ENCODE data around the gene ANKRD13D.
"Not testable (repeated sequence)": the region's sequence is repeated elsewhere in the genome, so short reads cannot be mapped to it uniquely, and the experiment has no call there.

Gene ANKRD13D

DNA sequence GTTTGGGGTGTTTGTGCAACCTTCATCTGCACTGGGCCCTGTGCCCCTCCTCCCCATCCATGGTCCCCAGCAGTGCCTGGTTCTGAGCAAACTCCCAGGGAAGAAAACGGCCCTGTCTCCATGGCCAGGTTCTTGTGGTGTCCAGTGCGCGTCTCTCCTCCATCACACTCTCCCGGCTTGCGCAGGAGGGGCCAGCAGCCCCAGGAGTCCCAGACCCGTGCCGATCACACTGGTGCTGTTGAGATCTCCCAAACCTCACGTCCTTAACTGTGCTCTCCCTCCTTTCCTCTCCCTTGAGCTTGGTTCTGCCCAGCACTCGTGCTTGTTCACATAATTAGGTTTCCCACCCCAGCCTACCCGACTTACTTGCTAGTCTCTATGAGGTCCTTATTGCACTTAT is 33.8 kb upstream of the ANKRD13D start:
- peaks cover 37% of the 10 kb centered on the region for H3K4me1 Mint-ChIP-seq (ENCODE audit: low read depth)
- no peak overlapping the region for H3K27ac Mint-ChIP-seq
- H3K4me3 Mint-ChIP-seq: no peak overlapping the region
- H3K36me3 Mint-ChIP-seq (ENCODE audit: low read depth): peaks cover 75% of the 10 kb centered on the region
- H3K9me3 Mint-ChIP-seq: no peaks in the 10 kb centered on the region
- no peaks in the 10 kb centered on the region for H3K27me3 Mint-ChIP-seq

DNA sequence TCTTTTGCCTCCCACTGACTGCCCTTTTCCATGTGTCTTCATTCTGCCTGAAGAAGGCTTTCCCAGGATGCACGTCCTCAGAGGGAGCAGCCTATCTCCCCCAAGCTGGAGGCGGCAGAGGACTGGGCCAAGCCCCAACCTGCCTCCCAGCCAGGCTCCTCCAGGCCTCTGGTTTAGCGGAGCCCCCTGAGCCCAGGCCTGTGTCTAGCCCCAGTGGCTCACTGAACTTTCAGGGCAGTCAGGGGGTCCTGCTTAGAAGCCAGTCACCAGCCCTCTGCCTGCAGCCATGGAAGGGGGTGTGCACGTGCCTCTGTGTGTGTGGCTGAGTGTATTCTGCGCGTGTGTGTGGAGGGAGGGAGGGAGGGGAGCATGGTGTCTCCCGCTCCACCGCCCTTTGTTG is 33.2 kb upstream of the ANKRD13D start:
- Mint-ChIP-seq H3K4me3 (no peak overlapping the region), H3K9me3 (no peaks in the 10 kb centered on the region), H3K4me1 (ENCODE audit: low read depth) (peaks cover 34% of the 10 kb centered on the region), H3K36me3 (ENCODE audit: low read depth) (peaks cover 69% of the 10 kb centered on the region), H3K27ac (no peak overlapping the region), H3K27me3 (no peaks in the 10 kb centered on the region)

DNA sequence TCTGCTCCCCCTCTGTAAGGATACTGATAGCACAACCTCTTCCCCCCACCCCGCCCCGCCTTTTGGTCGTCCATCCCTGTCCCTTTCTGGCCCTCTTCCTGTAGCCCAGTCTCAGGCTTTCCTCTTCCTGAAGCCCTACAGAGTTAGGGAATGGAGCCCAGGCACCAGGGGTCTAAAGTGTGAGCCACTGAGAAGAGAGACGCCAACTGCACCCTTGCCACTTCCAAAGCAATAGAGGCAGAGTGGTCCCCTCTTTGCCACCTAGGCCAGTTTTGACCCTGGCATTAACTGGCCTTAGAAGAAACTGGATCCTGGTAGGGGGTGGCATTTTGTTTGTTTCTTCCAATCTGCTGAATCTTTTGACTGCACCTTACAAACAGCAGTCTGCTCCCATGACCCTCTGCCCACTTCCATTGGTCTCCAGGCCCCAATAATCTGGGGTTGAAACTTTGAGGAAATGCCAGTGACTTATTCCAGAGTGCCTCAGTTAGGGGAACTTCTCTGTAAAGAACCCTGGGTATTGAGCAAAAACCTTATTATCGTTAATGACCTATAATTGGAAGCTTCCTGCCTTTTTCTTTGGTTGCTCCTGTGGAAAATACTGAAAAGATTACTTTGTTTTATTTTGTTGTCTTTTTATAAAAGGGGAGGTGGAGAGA is 32.5 kb upstream of the ANKRD13D start:
- Mint-ChIP-seq H3K36me3 (ENCODE audit: low read depth) (peaks cover 62% of the 10 kb centered on the region), H3K4me1 (ENCODE audit: low read depth) (peaks cover 31% of the 10 kb centered on the region), H3K27me3 (no peaks in the 10 kb centered on the region), H3K9me3 (no peaks in the 10 kb centered on the region), H3K4me3 (no peak overlapping the region), H3K27ac (peak overlapping the region; percentile 19)

DNA sequence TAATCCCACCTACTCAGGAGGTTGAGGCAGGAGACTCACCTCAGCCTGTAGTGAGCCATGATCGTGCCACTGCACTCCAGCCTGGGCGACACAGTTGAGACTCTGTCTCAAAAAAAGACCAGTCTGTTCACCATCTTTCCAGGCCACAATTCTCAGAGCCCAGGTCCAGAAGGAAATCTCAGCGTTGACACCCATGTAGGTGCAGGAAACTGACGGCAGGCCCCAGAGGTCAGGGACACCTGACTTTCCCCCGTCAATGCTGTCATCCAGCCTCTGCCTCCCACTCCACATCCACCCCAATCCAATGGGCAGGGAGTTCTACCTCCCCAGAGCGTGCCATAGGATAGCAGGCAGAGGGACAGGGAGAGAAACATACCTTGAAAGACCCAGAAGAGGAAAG is 28.7 kb upstream of the ANKRD13D start:
- H3K4me1 Mint-ChIP-seq (ENCODE audit: low read depth): peaks cover 47% of the 10 kb centered on the region
- H3K4me3 Mint-ChIP-seq: no peak overlapping the region
- H3K9me3 Mint-ChIP-seq: no peaks in the 10 kb centered on the region
- H3K27me3 Mint-ChIP-seq: no peaks in the 10 kb centered on the region
- peak overlapping the region; percentile 36 for H3K27ac Mint-ChIP-seq
- peaks cover 24% of the 10 kb centered on the region for H3K36me3 Mint-ChIP-seq (ENCODE audit: low read depth)

DNA sequence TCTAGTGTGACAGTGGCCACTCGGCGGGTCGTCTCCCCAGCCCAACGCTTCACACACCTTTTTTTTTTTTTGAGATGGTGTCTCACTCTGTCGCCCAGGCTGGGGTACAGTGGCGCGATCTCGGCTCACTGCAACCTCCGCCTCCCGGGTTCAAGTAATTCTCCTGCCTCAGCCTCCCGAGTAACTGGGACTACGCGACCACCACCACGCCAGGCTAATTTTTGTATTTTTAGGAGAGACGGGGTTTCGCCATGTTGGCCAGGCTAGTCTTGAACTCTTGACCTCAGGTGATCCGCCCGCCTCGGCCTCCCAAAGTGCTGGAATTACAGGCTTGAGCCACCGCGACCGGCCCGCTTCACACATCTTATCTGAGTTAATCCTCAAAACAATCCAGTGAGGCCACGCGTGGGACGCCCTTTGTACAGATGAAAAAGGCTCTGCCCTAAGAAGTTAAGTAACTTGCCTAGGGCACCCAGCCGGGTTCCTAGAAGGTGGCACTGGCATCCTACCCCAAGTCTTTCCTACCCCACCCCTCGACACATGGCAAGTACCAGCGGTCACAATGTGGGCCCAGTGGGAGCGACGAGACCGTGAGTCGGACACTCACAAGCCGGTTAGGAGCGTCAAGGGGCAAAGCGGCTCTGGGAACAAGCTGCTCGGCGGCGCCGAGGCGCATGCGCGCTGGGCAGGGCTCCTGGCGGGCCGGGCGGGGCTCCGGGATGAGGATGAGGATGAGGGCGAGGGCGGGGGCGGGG is 28.0 kb upstream of the ANKRD13D start:
- H3K9me3 Mint-ChIP-seq, H3K27me3 Mint-ChIP-seq, H3K27ac Mint-ChIP-seq: not testable (repeated sequence)
- Mint-ChIP-seq H3K4me3 (peak overlapping the region; percentile 39), H3K36me3 (ENCODE audit: low read depth) (peaks cover 18% of the 10 kb centered on the region), H3K4me1 (ENCODE audit: low read depth) (peaks cover 53% of the 10 kb centered on the region)

GRCh38 chr11:67261640-67261945 is 27.5 kb upstream of the ANKRD13D start:
- Mint-ChIP-seq H3K4me1 (ENCODE audit: low read depth) (peaks cover 54% of the 10 kb centered on the region), H3K9me3 (no peaks in the 10 kb centered on the region), H3K27me3 (no peaks in the 10 kb centered on the region), H3K4me3 (peak overlapping the region; percentile 1), H3K27ac (no peak overlapping the region), H3K36me3 (ENCODE audit: low read depth) (peaks cover 12% of the 10 kb centered on the region)

- Mint-ChIP-seq H3K4me3 (peak overlapping the region; percentile 62), H3K27ac (peak overlapping the region; percentile 82), H3K4me1 (ENCODE audit: low read depth) (peaks cover 54% of the 10 kb centered on the region), H3K27me3 (no peaks in the 10 kb centered on the region), H3K36me3 (ENCODE audit: low read depth) (peaks cover 9% of the 10 kb centered on the region), H3K9me3 (no peaks in the 10 kb centered on the region)
Measured at GRCh38 chr11:67261946-67262681, 27.0 kb upstream of the ANKRD13D start.

- Mint-ChIP-seq H3K27me3 (no peaks in the 10 kb centered on the region), H3K36me3 (ENCODE audit: low read depth) (peaks cover 14% of the 10 kb centered on the region), H3K4me1 (ENCODE audit: low read depth) (peaks cover 57% of the 10 kb centered on the region)
Measured at GRCh38 chr11:67262731-67263675, 26.1 kb upstream of the ANKRD13D start.

DNA sequence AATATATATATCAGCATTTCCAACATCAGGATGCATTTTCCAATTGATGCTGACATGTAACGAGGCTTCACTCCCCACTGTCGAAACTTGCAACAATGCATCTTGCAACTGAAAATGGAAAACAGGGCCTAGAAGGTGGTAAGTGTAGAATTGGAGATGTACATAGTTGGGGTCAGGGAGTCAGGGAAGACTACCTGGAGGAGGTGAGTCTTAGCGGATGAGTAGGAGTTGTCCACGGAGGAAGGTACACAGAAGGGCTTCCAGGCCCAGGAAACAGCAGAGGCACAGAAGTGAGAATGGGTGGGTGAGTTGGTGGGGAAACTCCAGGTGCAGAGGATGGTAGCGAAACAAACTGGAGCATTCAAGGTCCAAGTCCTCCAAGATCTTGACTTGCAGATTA is 24.8 kb upstream of the ANKRD13D start:
- Mint-ChIP-seq H3K4me3 (peak overlapping the region; percentile 56), H3K4me1 (ENCODE audit: low read depth) (peaks cover 63% of the 10 kb centered on the region)

More at GRCh38 chr11:67262731-67263675, 26.1 kb upstream of the ANKRD13D start:
- no peaks in the 10 kb centered on the region for H3K9me3 Mint-ChIP-seq
- peak overlapping the region; percentile 82 for H3K27ac Mint-ChIP-seq
- H3K4me3 Mint-ChIP-seq: peak overlapping the region; percentile 62

GRCh38 chr11:67264877-67265632 is 24.0 kb upstream of the ANKRD13D start:
- Mint-ChIP-seq H3K4me3 (peak overlapping the region; percentile 78), H3K9me3 (no peaks in the 10 kb centered on the region), H3K27me3 (no peaks in the 10 kb centered on the region), H3K36me3 (ENCODE audit: low read depth) (peaks cover 28% of the 10 kb centered on the region), H3K27ac (peak overlapping the region; percentile 89), H3K4me1 (ENCODE audit: low read depth) (peaks cover 71% of the 10 kb centered on the region)

More for the DNA sequence above, 24.8 kb upstream of the ANKRD13D start:
- peak overlapping the region; percentile 89 for H3K27ac Mint-ChIP-seq
- no peaks in the 10 kb centered on the region for H3K9me3 Mint-ChIP-seq
- no peaks in the 10 kb centered on the region for H3K27me3 Mint-ChIP-seq
- H3K36me3 Mint-ChIP-seq (ENCODE audit: low read depth): peaks cover 20% of the 10 kb centered on the region

DNA sequence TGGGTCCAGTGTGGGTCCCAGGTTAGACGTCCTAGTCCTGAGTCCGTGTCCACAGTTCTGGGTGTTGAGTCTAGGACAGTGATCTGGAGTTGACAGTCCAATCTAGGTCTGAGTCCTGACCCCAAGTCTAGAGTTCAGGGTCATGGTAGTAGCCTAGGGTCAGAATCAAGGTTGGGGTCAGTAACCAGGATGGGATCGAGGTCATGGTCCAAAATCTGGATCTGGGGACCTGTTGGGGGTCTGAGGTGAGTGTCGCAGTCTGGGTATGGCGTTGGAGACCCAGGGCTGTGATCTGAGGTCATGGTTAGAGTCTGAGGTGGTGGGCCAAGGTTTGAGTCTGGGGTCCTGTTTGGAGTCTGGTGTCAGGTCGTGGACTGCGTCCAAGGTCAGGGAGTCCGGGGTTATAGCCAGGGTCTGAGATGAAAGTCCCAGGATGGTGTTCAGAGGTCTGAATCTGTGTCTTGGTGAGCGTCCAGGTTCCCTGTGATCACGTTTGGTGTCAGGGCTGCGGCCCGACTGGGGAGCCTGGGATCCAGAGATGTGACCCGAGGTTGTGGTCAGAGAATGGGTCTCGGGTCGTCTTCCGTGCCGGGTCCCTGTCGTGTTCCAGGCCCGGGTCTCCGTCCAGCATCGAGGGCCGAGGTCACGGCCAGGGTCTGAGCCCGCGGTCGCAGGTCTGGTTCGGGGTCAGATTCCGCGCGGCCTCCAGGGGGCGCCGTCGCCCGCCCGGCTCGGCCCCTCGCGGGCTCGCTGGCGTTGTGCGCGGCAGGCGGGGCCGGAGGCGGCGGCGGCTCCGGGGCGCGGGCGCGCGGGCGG is 23.3 kb upstream of the ANKRD13D start:
- H3K27ac Mint-ChIP-seq: peak overlapping the region; percentile 89
- no peaks in the 10 kb centered on the region for H3K9me3 Mint-ChIP-seq
- no peaks in the 10 kb centered on the region for H3K27me3 Mint-ChIP-seq
- peaks cover 36% of the 10 kb centered on the region for H3K36me3 Mint-ChIP-seq (ENCODE audit: low read depth)
- peaks cover 79% of the 10 kb centered on the region for H3K4me1 Mint-ChIP-seq (ENCODE audit: low read depth)
- peak overlapping the region; percentile 78 for H3K4me3 Mint-ChIP-seq

GRCh38 chr11:67266449-67267187 is 22.5 kb upstream of the ANKRD13D start, which contains the start of gene GRK2:
Gene GRK2, plus strand, starts transcription at chr11:67266473. Its CDS starts 227 bp downstream, at chr11:67266700.
- Mint-ChIP-seq H3K27ac (peak within 1 kb of the TSS; percentile 99), H3K27me3 (no peaks in the 10 kb centered on the region), H3K9me3 (no peaks in the 10 kb centered on the region), H3K4me1 (ENCODE audit: low read depth) (peaks cover 83% of the 10 kb centered on the region), H3K36me3 (ENCODE audit: low read depth) (peaks cover 38% of the 10 kb centered on the region), H3K4me3 (peak within 1 kb of the TSS; percentile 98)

Data from stimulated activated naive CD8-positive, alpha-beta T cell treated with anti-CD3 and anti-CD28 coated beads, Interleukin-15, Interleukin-2, amounts not matched to agents 100 ng/mL and 50 ng/mL, for 24 hours (primary cell).